Endothelial cell of umbilical vein (primary cell): ENCODE data around the gene PRKCG.

ENCODE experiments used
- CTCF ChIP-seq, 2 donors: IDR thresholded peaks; 1 replicate in 1 of 2; 2 replicates in 1 of 2; pipeline ENCODE4 v1.5.1; 2011; ENCODE audit warnings: low read length in 2 of 2, mild to moderate bottlenecking in 2 of 2, moderate library complexity in 2 of 2, control low read depth in 1 of 2, inconsistent platforms in 1 of 2, low read depth in 1 of 2; ENCODE audit not compliant: insufficient read depth in 1 of 2; ENCODE audit errors: extremely low read depth in 1 of 2
- EZH2 ChIP-seq: IDR thresholded peaks from 2 replicates; pipeline ENCODE4 v1.6.1; 2012; ENCODE audit warnings: borderline replicate concordance, low read depth, mild to moderate bottlenecking, moderate library complexity, low read length, inconsistent platforms; ENCODE audit not compliant: severe bottlenecking
- GATA2 ChIP-seq: IDR thresholded peaks from 2 replicates; pipeline ENCODE4 v1.7.0; 2011; ENCODE audit warnings: low read depth, mild to moderate bottlenecking, moderate library complexity, mixed read lengths, low read length; ENCODE audit not compliant: insufficient read length, insufficient read depth
- JUN ChIP-seq: IDR thresholded peaks from 2 replicates; pipeline ENCODE4 v1.6.1; 2011; ENCODE audit warnings: borderline replicate concordance, low read depth; ENCODE audit not compliant: insufficient read length, insufficient read depth
- MAX ChIP-seq: IDR thresholded peaks from 2 replicates; pipeline ENCODE4 v1.6.1; 2011; ENCODE audit not compliant: insufficient read depth, insufficient read length
- MYC ChIP-seq: IDR thresholded peaks from one replicate; pipeline ENCODE4 v1.6.1; 2011; ENCODE audit warnings: mild to moderate bottlenecking, low read depth, low read length
- POLR2A ChIP-seq: IDR thresholded peaks from 2 replicates; pipeline ENCODE4 v1.6.1; 2012; ENCODE audit warnings: low read depth, mild to moderate bottlenecking, control low read depth, low read length
- POLR2AphosphoS5 ChIP-seq: IDR thresholded peaks from 2 replicates; pipeline ENCODE4 v1.6.1; 2012; ENCODE audit warnings: low read depth, mild to moderate bottlenecking, control low read depth, low read length, moderate library complexity; ENCODE audit not compliant: insufficient read depth

GRCh38 chr19:53880711-53881481, 1.1 kb upstream of the PRKCG start:
- no peak for TF ChIP-seq EZH2
- TF ChIP-seq POLR2A: no peak
- TF ChIP-seq CTCF (IDR thresholded peaks at IDR 0.05; ENCODE audit: extremely low read depth in 1 of 2, insufficient read depth in 1 of 2, low read depth in 1 of 2, low read length in 2 of 2): no peak
- no peak for TF ChIP-seq POLR2AphosphoS5
- no peak for TF ChIP-seq GATA2
- TF ChIP-seq MYC: no peak
- no peak for TF ChIP-seq JUN
- TF ChIP-seq MAX: no peak
